Uterus (tissue), 4 donors: ENCODE measurements around the gene C16orf74. TPM values are rescaled to one million over a fixed set of nuclear protein-coding genes. Genes with fewer than 3 reads are reported as not detected.

Experiments
- DNase-seq, 2 donors: peaks; one replicate each; pipeline ENCODE4 v3.0.0-alpha.2; 2019 to 2020
- H3K27ac ChIP-seq, 2 donors: fragments of 200-600 bp; sonication (generic); 1 replicate in 1 of 2; 2 replicates in 1 of 2; pipeline ENCODE4 v1.5.1; 2016 to 2018
- H3K27me3 ChIP-seq, 2 donors: fragments of 200-600 bp; sonication (generic); one replicate each; pipeline ENCODE4 v1.5.1; 2018 to 2019; ENCODE audit warnings: control low read depth in 1 of 2
- H3K36me3 ChIP-seq, 2 donors: fragments of 200-600 bp; sonication (generic); one replicate each; pipeline ENCODE4 v1.5.1; 2019; ENCODE audit warnings: control low read depth in 1 of 2
- H3K4me1 ChIP-seq, 2 donors: fragments of 200-600 bp; sonication (generic); one replicate each; pipeline ENCODE4 v1.5.1; 2018 to 2019; ENCODE audit warnings: control low read depth in 1 of 2
- H3K4me3 ChIP-seq, 2 donors: fragments of 200-600 bp; sonication (generic); 1 replicate in 1 of 2; 2 replicates in 1 of 2; pipeline ENCODE4 v1.5.1; 2018 to 2019; ENCODE audit warnings: mild to moderate bottlenecking in 1 of 2
- H3K9me3 ChIP-seq, 2 donors: fragments of 200-600 bp; sonication (generic); one replicate each; pipeline ENCODE4 v1.5.1; 2019; ENCODE audit warnings: control low read depth in 1 of 2
- CTCF ChIP-seq, 4 experiments: fragments of 200-600 bp in 2 of 4; fragments of 450-650 bp in 2 of 4; sonication (generic) in 2 of 4; IDR thresholded peaks; one replicate each; pipeline ENCODE4 v1.5.1; 2016 to 2019; ENCODE audit warnings: antibody characterized with exemption in 4 of 4, mild to moderate bottlenecking in 2 of 4, moderate library complexity in 1 of 4
- POLR2A ChIP-seq, 2 donors: fragments of 450-650 bp; IDR thresholded peaks; one replicate each; pipeline ENCODE4 v1.6.1; 2016; ENCODE audit warnings: antibody characterized with exemption in 2 of 2, mild to moderate bottlenecking in 1 of 2, moderate library complexity in 1 of 2
- intact Hi-C: fragments of 100-400 bp; cut with DNase I; formaldehyde crosslinking; loops from one replicate; pipeline ENCODE4 v1.15.1; 2023; ENCODE audit warnings: low total_unique reads
- total RNA-seq, 4 donors: library from RNA; depleted of rRNA in 3 of 4; stranded (reverse); fragments of >200 nt in 3 of 4; gene quantifications; one replicate each; pipeline versions ENCODE4 v1.1.0 to v1.2.4, GENCODE V29; 2014 to 2023
- donor health status: DM: yes; HTN: yes; CAD: no.

The C16orf74 gene
- total RNA-seq, 4 donors from 2014 or later, result 2.5 to 6.4 TPM; not detected in 2

GRCh38 chr16:85730186-85730465 lies 20.8 kb downstream of the C16orf74 start:
- no peak for DNase-seq
- Histone ChIP-seq H3K27me3 (no peaks in the 10 kb centered on the region), H3K4me1 (no peaks in the 10 kb centered on the region), H3K4me3 (no peak overlapping the region), H3K27ac (no peak overlapping the region), H3K9me3 (no peaks in the 10 kb centered on the region), H3K36me3 (no peaks in the 10 kb centered on the region)
- TF ChIP-seq CTCF (IDR thresholded peaks at IDR 0.05) (no peak), POLR2A (IDR thresholded peaks at IDR 0.05) (no peak)
- intact Hi-C loops, result no loop called here

- no peaks in the 10 kb centered on the region for H3K9me3 ChIP-seq
- no peak for DNase-seq
- no peak overlapping the region for H3K27ac ChIP-seq
- no peak overlapping the region for H3K4me3 ChIP-seq
- H3K4me1 ChIP-seq, result no peaks in the 10 kb centered on the region
- no peaks in the 10 kb centered on the region for H3K27me3 ChIP-seq
- TF ChIP-seq CTCF (IDR thresholded peaks at IDR 0.05), result no peak
- no peak for TF ChIP-seq POLR2A (IDR thresholded peaks at IDR 0.05)
- no peaks in the 10 kb centered on the region for H3K36me3 ChIP-seq
- intact Hi-C loops, result no loop called here
These were observed 21.3 kb downstream of the C16orf74 start for GRCh38 chr16:85729452-85730185.

- no peak for DNase-seq
- Histone ChIP-seq H3K4me1 (no peaks in the 10 kb centered on the region), H3K36me3 (no peaks in the 10 kb centered on the region), H3K27me3 (no peaks in the 10 kb centered on the region), H3K9me3 (no peaks in the 10 kb centered on the region), H3K4me3 (no peak overlapping the region), H3K27ac (no peak overlapping the region)
- intact Hi-C loops, result no loop called here
- TF ChIP-seq POLR2A (IDR thresholded peaks at IDR 0.05), result no peak
- TF ChIP-seq CTCF (IDR thresholded peaks at IDR 0.05), result no peak
These were observed 22.0 kb downstream of the C16orf74 start for GRCh38 chr16:85728879-85729278.

GRCh38 chr16:85724936-85725335 lies 26.0 kb downstream of the C16orf74 start:
- no peak for DNase-seq
- intact Hi-C loops, result no loop called here
- Histone ChIP-seq H3K4me1 (no peaks in the 10 kb centered on the region), H3K36me3 (no peaks in the 10 kb centered on the region), H3K9me3 (no peaks in the 10 kb centered on the region), H3K27me3 (no peaks in the 10 kb centered on the region), H3K4me3 (no peak overlapping the region), H3K27ac (no peak overlapping the region)
- TF ChIP-seq POLR2A (IDR thresholded peaks at IDR 0.05) (no peak), CTCF (IDR thresholded peaks at IDR 0.05) (no peak)

- Histone ChIP-seq H3K9me3 (no peaks in the 10 kb centered on the region), H3K4me1 (no peaks in the 10 kb centered on the region), H3K4me3 (no peak overlapping the region), H3K27ac (no peak overlapping the region), H3K36me3 (no peaks in the 10 kb centered on the region), H3K27me3 (no peaks in the 10 kb centered on the region)
- DNase-seq, result no peak
- TF ChIP-seq CTCF (IDR thresholded peaks at IDR 0.05) (no peak), POLR2A (IDR thresholded peaks at IDR 0.05) (no peak)
- intact Hi-C loops, result no loop called here
These were observed 26.6 kb downstream of the C16orf74 start for GRCh38 chr16:85724126-85724879.
